NCI-H1092 (cell line): ENCODE results near the gene MLST8.

Experiments
- DNase-seq: peaks from one replicate; lab custom pipeline; 2025; lab: John Stamatoyannopoulos, UW

Gene MLST8

GRCh38 chr16:2205104-2205966, at the start of gene MLST8:
MLST8 (plus strand) TSS chr16:2205454; CDS start chr16:2206086, 632 bp downstream.
- DNase-seq, result peak; percentile 78

GRCh38 chr16:2155977-2156848, 49.0 kb upstream of the MLST8 start:
- no peak for DNase-seq

GRCh38 chr16:2156849-2157224, 48.4 kb upstream of the MLST8 start:
- no peak for DNase-seq

GRCh38 chr16:2157480-2158261, 47.6 kb upstream of the MLST8 start:
- no peak for DNase-seq

- no peak for DNase-seq
Measured at GRCh38 chr16:2158262-2158638, 47.0 kb upstream of the MLST8 start.

GRCh38 chr16:2159175-2159838, 45.9 kb upstream of the MLST8 start:
- DNase-seq, result no peak

- no peak for DNase-seq
Measured at GRCh38 chr16:2160915-2161551, 44.2 kb upstream of the MLST8 start.

GRCh38 chr16:2161911-2162310, 43.3 kb upstream of the MLST8 start:
- DNase-seq, result no peak

- DNase-seq, result no peak
Measured at GRCh38 chr16:2162676-2163118, 42.6 kb upstream of the MLST8 start.

- DNase-seq, result no peak
Measured at GRCh38 chr16:2163211-2163881, 41.9 kb upstream of the MLST8 start.

- DNase-seq, result no peak
Measured at GRCh38 chr16:2165861-2166260, 39.4 kb upstream of the MLST8 start.

GRCh38 chr16:2166263-2167067, 38.8 kb upstream of the MLST8 start:
- DNase-seq, result no peak

- DNase-seq, result no peak
Measured at GRCh38 chr16:2167068-2167638, 38.1 kb upstream of the MLST8 start.

GRCh38 chr16:2170080-2170479, 35.2 kb upstream of the MLST8 start:
- DNase-seq, result no peak

GRCh38 chr16:2170587-2171435, 34.4 kb upstream of the MLST8 start:
- no peak for DNase-seq

GRCh38 chr16:2171601-2172178, 33.6 kb upstream of the MLST8 start:
- DNase-seq, result no peak

- no peak for DNase-seq
Measured at GRCh38 chr16:2172688-2173335, 32.4 kb upstream of the MLST8 start.

- DNase-seq, result no peak
Measured at GRCh38 chr16:2173366-2173765, 31.9 kb upstream of the MLST8 start.
